MM.1S (cell line): ENCODE data around the gene CHTF8.

Source experiments
- DNase-seq: peaks from one replicate; pipeline ENCODE4 v3.0.0-alpha.2; 2015
- H2AFZ ChIP-seq: fragments of 300-600 bp; sonication (generic); 2 replicates; pipeline ENCODE4 v1.6.0; 2016; ENCODE audit warnings: antibody characterized with exemption, low read length
- H3F3A ChIP-seq: fragments of 300-600 bp; sonication (generic); 2 replicates; pipeline ENCODE4 v1.6.1; 2016; ENCODE audit warnings: mild to moderate bottlenecking, antibody characterized with exemption, low read length, moderate library complexity, mixed read lengths; ENCODE audit not compliant: insufficient read depth
- H3K27ac ChIP-seq: fragments of 300-600 bp; sonication (generic); 2 replicates; pipeline ENCODE4 v1.5.1; 2016; ENCODE audit warnings: mild to moderate bottlenecking, low read length
- H3K27me3 ChIP-seq: fragments of 300-600 bp; sonication (generic); replicated peaks from 2 replicates; pipeline ENCODE4 v1.6.0; 2016; ENCODE audit warnings: low read length; ENCODE audit not compliant: insufficient read depth
- H3K36me3 ChIP-seq: fragments of 300-600 bp; sonication (generic); replicated peaks from 2 replicates; pipeline ENCODE4 v1.6.1; 2016; ENCODE audit warnings: mild to moderate bottlenecking, low read length, mixed read lengths; ENCODE audit not compliant: insufficient read depth
- H3K4me1 ChIP-seq: fragments of 300-600 bp; sonication (generic); 2 replicates; pipeline ENCODE4 v1.6.1; 2016; ENCODE audit warnings: low read length, mixed read lengths
- H3K4me2 ChIP-seq: fragments of 300-600 bp; sonication (generic); 2 replicates; pipeline ENCODE4 v1.6.0; 2016; ENCODE audit warnings: low read depth, low read length
- H3K4me3 ChIP-seq: fragments of 300-600 bp; sonication (generic); 2 replicates; pipeline ENCODE4 v1.5.1; 2016; ENCODE audit warnings: low read length, mixed read lengths
- H3K79me2 ChIP-seq: fragments of 300-600 bp; sonication (generic); 2 replicates; pipeline ENCODE4 v1.6.1; 2016; ENCODE audit warnings: mixed run types, low read length, mixed read lengths
- H3K9ac ChIP-seq: fragments of 300-600 bp; sonication (generic); 2 replicates; pipeline ENCODE4 v1.6.1; 2016; ENCODE audit warnings: low read length, mixed read lengths
- H3K9me2 ChIP-seq: fragments of 300-600 bp; sonication (generic); replicated peaks from 2 replicates; pipeline ENCODE4 v1.6.1; 2016; ENCODE audit warnings: mild to moderate bottlenecking, low read length, mixed read lengths; ENCODE audit not compliant: insufficient read depth
- H3K9me3 ChIP-seq: fragments of 300-600 bp; sonication (generic); replicated peaks from 2 replicates; pipeline ENCODE4 v1.6.1; 2016; ENCODE audit warnings: mild to moderate bottlenecking, low read length, mixed read lengths; ENCODE audit not compliant: insufficient read depth
- H4K20me1 ChIP-seq: fragments of 300-600 bp; sonication (generic); 2 replicates; pipeline ENCODE4 v1.6.1; 2016; ENCODE audit warnings: mild to moderate bottlenecking, low read length, moderate library complexity, mixed read lengths; ENCODE audit not compliant: insufficient read depth
- EZH2 ChIP-seq: fragments of 300-600 bp; sonication (generic); optimal IDR thresholded peaks from 2 replicates; pipeline ENCODE3; 2017; ENCODE audit warnings: low read depth, mild to moderate bottlenecking, antibody characterized with exemption, low read length, mixed read lengths
- EZH2phosphoT487 ChIP-seq: fragments of 300-600 bp; sonication (generic); IDR thresholded peaks from 2 replicates; pipeline ENCODE4 v1.6.1; 2018; ENCODE audit warnings: antibody characterized with exemption, low read length
- TF ChIP-seq, protein P1 (sequence below): fragments of 300-600 bp; sonication (generic); IDR thresholded peaks from 2 replicates; pipeline ENCODE4 v1.5.1; 2016; ENCODE audit warnings: antibody characterized with exemption, low read length, mixed read lengths

Gene CHTF8

DNA sequence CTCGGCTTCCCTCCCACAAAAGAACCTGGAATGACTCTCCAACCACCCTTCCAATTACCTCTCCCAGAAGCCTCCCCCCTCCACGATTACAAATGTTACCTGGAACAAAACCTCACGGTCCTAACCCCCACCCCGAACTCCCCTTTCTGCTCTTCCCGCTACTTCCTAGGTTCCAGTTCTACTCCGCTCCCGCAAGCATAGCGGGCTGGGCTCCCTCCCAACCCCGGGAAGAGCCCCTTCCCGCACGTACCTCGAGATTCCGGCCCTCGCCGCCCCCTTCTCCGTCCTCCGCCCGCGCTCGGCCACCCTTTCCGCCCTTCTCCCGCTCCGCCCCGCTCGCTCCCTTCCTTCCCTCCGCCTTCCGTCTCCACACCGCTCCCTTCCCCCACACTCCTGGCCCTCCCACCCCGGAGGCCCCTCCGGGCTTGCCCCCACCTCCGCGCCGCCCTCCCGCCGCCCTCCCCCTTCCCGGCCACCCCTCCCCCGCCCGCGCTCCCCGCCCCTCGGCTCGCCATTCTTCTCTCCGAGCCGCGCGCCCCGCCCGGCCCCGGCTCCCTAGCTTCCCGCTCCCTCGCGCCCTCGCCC, 457 bp downstream of the CHTF8 start:
- H3K36me3 ChIP-seq = peaks cover 4% of the 10 kb centered on the region; the same call in 1 of the 2 replicates

DNA sequence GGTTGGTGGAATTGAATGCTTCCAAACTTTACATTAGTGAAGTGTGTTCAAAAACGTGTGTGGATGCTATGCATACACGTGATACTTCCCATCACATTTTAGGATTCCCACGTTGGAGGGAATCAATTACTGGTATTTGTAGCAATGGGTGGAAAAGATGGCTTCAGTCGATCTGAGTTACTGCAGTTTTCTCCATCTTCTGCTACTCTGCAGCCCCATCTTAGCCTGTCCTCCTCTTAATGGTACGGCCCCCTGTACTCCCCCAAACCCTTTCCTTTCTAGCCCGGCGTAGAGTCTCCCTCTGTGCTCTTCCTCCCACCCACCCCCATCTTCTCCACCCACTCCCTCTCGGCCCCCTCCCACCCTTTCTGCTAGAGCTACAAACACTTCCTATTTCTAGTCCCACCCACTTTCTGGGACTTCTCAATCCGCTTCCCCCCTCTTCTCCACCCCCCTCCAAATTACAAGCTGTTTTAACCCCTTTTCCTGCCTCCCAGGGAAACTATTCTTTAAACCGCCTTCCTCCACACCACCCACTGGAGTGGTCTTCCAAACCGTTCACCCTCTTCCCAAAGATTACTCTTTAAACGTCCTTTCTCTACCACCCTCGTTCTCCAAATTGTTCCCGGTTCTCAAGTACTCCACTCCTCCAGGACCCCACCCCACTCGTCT, 1.1 kb downstream of the CHTF8 start:
- no peak for DNase-seq

More for the DNA sequence above, 457 bp downstream of the CHTF8 start:
- peaks cover 86% of the 10 kb centered on the region for H3K79me2 ChIP-seq
- H3K9ac ChIP-seq = peak overlapping the region; percentile 90
- H4K20me1 ChIP-seq = no peaks in the 10 kb centered on the region
- peak overlapping the region; percentile 96 for H3K4me3 ChIP-seq
- H3K4me2 ChIP-seq = peak overlapping the region; percentile 75
- no peaks in the 10 kb centered on the region for H3K27me3 ChIP-seq
- no peaks in the 10 kb centered on the region for H3K9me2 ChIP-seq
- peak overlapping the region; percentile 27; the same call in 1 of the 2 replicates for H3K27ac ChIP-seq
- peaks cover 9% of the 10 kb centered on the region; the same call in 1 of the 2 replicates for H3K4me1 ChIP-seq
- H3K9me3 ChIP-seq = no peaks in the 10 kb centered on the region
- TF ChIP-seq, protein P1, sequence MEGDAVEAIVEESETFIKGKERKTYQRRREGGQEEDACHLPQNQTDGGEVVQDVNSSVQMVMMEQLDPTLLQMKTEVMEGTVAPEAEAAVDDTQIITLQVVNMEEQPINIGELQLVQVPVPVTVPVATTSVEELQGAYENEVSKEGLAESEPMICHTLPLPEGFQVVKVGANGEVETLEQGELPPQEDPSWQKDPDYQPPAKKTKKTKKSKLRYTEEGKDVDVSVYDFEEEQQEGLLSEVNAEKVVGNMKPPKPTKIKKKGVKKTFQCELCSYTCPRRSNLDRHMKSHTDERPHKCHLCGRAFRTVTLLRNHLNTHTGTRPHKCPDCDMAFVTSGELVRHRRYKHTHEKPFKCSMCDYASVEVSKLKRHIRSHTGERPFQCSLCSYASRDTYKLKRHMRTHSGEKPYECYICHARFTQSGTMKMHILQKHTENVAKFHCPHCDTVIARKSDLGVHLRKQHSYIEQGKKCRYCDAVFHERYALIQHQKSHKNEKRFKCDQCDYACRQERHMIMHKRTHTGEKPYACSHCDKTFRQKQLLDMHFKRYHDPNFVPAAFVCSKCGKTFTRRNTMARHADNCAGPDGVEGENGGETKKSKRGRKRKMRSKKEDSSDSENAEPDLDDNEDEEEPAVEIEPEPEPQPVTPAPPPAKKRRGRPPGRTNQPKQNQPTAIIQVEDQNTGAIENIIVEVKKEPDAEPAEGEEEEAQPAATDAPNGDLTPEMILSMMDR = no peak
- TF ChIP-seq EZH2 (no peak), EZH2phosphoT487 (no peak)
- peak; percentile 54 for DNase-seq
- H2AFZ ChIP-seq = peak overlapping the region; percentile 37; the same call in 1 of the 2 replicates
- H3F3A ChIP-seq = no peaks in the 10 kb centered on the region

DNA sequence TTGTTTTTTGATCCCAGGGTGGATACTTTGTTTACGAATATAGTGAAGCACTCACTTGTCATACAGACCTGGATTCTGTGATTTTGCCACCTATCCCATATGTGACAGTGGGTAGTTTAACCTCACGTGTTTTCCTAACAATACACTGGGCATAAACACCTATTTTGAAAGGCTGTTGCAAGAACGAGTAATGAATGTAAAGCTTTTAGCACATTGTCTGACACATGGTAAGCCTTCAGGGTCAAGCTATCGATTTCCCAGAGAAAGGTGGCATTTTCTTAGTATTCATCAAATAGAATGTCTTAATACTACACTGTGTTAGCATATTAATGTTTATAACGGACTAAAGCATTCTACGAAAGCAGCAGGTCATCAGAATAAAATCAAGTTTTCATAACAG, 1.9 kb downstream of the CHTF8 start:
- Histone ChIP-seq H3K4me2 (no peak overlapping the region), H3K9me2 (no peaks in the 10 kb centered on the region), H3K4me1 (peaks cover 9% of the 10 kb centered on the region; the same call in 1 of the 2 replicates), H3K36me3 (peaks cover 3% of the 10 kb centered on the region; the same call in 1 of the 2 replicates), H2AFZ (no peak overlapping the region), H3F3A (no peaks in the 10 kb centered on the region), H3K27ac (no peak overlapping the region), H3K9ac (no peak overlapping the region), H3K27me3 (no peaks in the 10 kb centered on the region), H3K4me3 (no peak overlapping the region), H3K9me3 (no peaks in the 10 kb centered on the region), H4K20me1 (no peaks in the 10 kb centered on the region; the same call in 1 of the 2 replicates), H3K79me2 (peaks cover 83% of the 10 kb centered on the region)
- no peak for DNase-seq
- TF ChIP-seq, protein P1 = no peak
- TF ChIP-seq EZH2phosphoT487 (no peak), EZH2 (no peak)

More for the DNA sequence above, 1.1 kb downstream of the CHTF8 start:
- peak overlapping the region; percentile 37; the same call in 1 of the 2 replicates for H2AFZ ChIP-seq
- H3K9me3 ChIP-seq = no peaks in the 10 kb centered on the region
- no peaks in the 10 kb centered on the region for H3K27me3 ChIP-seq
- peak overlapping the region; percentile 96 for H3K4me3 ChIP-seq
- H3K36me3 ChIP-seq = peaks cover 3% of the 10 kb centered on the region; the same call in 1 of the 2 replicates
- no peaks in the 10 kb centered on the region for H4K20me1 ChIP-seq
- H3K9ac ChIP-seq = peak overlapping the region; percentile 90
- H3K4me1 ChIP-seq = peaks cover 9% of the 10 kb centered on the region; the same call in 1 of the 2 replicates
- peaks cover 86% of the 10 kb centered on the region for H3K79me2 ChIP-seq
- peak overlapping the region; percentile 75 for H3K4me2 ChIP-seq
- no peaks in the 10 kb centered on the region for H3K9me2 ChIP-seq
- H3F3A ChIP-seq = no peaks in the 10 kb centered on the region
- peak overlapping the region; percentile 27; the same call in 1 of the 2 replicates for H3K27ac ChIP-seq
- TF ChIP-seq EZH2phosphoT487 (no peak), EZH2 (no peak)
- TF ChIP-seq, protein P1 = no peak
